CD4-positive, CD25-positive, alpha-beta regulatory T cell (primary cell): Measurements from ENCODE around the gene STK32A. TPM values are rescaled to one million over a fixed set of nuclear protein-coding genes. Genes with fewer than 3 reads are reported as not detected.

ENCODE experiments used
- ATAC-seq, 2 donors: fragments of 150-1000 bp; cut with Tn5 transposase; one replicate each; pipeline ENCODE4 v1.10.0; 2021; ENCODE audit warnings: low read depth in 2 of 2, moderate number of reproducible peaks in 2 of 2, moderate library complexity in 1 of 2
- DNase-seq, 3 donors: peaks; one replicate each; pipeline versions ENCODE4 v3.0.0 to v3.0.0-alpha.2; 2012 to 2022; ENCODE audit warnings: mixed read lengths in 1 of 3
- H3K27ac ChIP-seq: one replicate; pipeline ENCODE4 v1.7.0; 2013; ENCODE audit warnings: mild to moderate bottlenecking, low read length; ENCODE audit not compliant: insufficient read depth, poor library complexity, severe bottlenecking
- H3K27me3 ChIP-seq: one replicate; pipeline ENCODE4 v1.7.0; 2013; ENCODE audit warnings: low read length; ENCODE audit not compliant: control insufficient read depth, insufficient read depth
- H3K36me3 ChIP-seq: one replicate; pipeline ENCODE4 v1.7.0; 2013; ENCODE audit warnings: mild to moderate bottlenecking, low read length, moderate library complexity; ENCODE audit not compliant: control insufficient read depth, insufficient read depth
- H3K4me1 ChIP-seq: 2 replicates; pipeline ENCODE4 v1.7.0; 2013; ENCODE audit warnings: mild to moderate bottlenecking, low read length; ENCODE audit not compliant: insufficient read depth, control insufficient read depth, poor library complexity, severe bottlenecking
- H3K4me3 ChIP-seq: one replicate; pipeline ENCODE4 v1.7.0; 2013; ENCODE audit warnings: low read depth, mild to moderate bottlenecking, low read length, moderate library complexity
- H3K9me3 ChIP-seq, 2 experiments: 1 replicate in 1 of 2; 2 replicates in 1 of 2; pipeline ENCODE4 v1.7.0; 2013; ENCODE audit warnings: low read length in 2 of 2, mild to moderate bottlenecking in 1 of 2, moderate library complexity in 1 of 2; ENCODE audit not compliant: control insufficient read depth in 2 of 2
- H3K27ac Mint-ChIP-seq, 3 donors: one replicate each; pipeline ENCODE4 v1.8.0; 2020 to 2022; ENCODE audit warnings: mild to moderate bottlenecking in 3 of 3, mixed read lengths in 3 of 3, moderate library complexity in 2 of 3
- H3K27me3 Mint-ChIP-seq: one replicate; pipeline ENCODE4 v1.8.0; 2022; ENCODE audit warnings: mild to moderate bottlenecking, mixed read lengths
- H3K36me3 Mint-ChIP-seq: one replicate; pipeline ENCODE4 v1.8.0; 2020; ENCODE audit warnings: mixed read lengths
- H3K4me1 Mint-ChIP-seq, 4 donors: one replicate each; pipeline ENCODE4 v1.8.0; 2020 to 2022; ENCODE audit warnings: mixed read lengths in 4 of 4, mild to moderate bottlenecking in 1 of 4
- H3K4me3 Mint-ChIP-seq, 4 donors: one replicate each; pipeline ENCODE4 v1.8.0; 2020 to 2022; ENCODE audit warnings: mild to moderate bottlenecking in 4 of 4, mixed read lengths in 4 of 4, moderate library complexity in 3 of 4
- H3K9me3 Mint-ChIP-seq, 7 donors: one replicate each; pipeline ENCODE4 v1.8.0; 2020 to 2022; ENCODE audit warnings: mixed read lengths in 7 of 7, mild to moderate bottlenecking in 3 of 7, moderate library complexity in 2 of 7
- polyA plus RNA-seq, 4 donors: library from polyadenylated mRNA; unstranded; fragments of 300-500 nt; fragmentation: Illumina TruSeq; gene quantifications; one replicate each; pipeline ENCODE4 v1.2.3, GENCODE V29; 2021
- total RNA-seq: library from RNA; stranded (reverse); gene quantifications from one replicate; pipeline ENCODE4 v1.2.3, GENCODE V29; 2022

The STK32A gene
- total and polyA plus RNA-seq, 5 donors from 2014 or later: not detected

- Histone ChIP-seq H3K27me3 (no peaks in the 10 kb centered on the region), H3K27ac (no peak overlapping the region), H3K36me3 (no peaks in the 10 kb centered on the region), H3K4me1 (no peaks in the 10 kb centered on the region), H3K9me3 (no peaks in the 10 kb centered on the region), H3K4me3 (no peak overlapping the region)
- Mint-ChIP-seq H3K9me3 (no peaks in the 10 kb centered on the region), H3K36me3 (no peaks in the 10 kb centered on the region), H3K4me3 (no peak overlapping the region), H3K4me1 (no peaks in the 10 kb centered on the region), H3K27me3 (no peaks in the 10 kb centered on the region), H3K27ac (no peak overlapping the region)
- ATAC-seq (no peak), DNase-seq (no peak)
Observed at GRCh38 chr5:147408980-147409379, 174.2 kb downstream of the STK32A start.

- Mint-ChIP-seq H3K27ac (no peak overlapping the region), H3K36me3 (no peaks in the 10 kb centered on the region), H3K4me3 (no peak overlapping the region), H3K9me3 (no peaks in the 10 kb centered on the region), H3K4me1 (no peaks in the 10 kb centered on the region), H3K27me3 (no peaks in the 10 kb centered on the region)
- Histone ChIP-seq H3K36me3 (no peaks in the 10 kb centered on the region), H3K27me3 (no peaks in the 10 kb centered on the region), H3K9me3 (no peaks in the 10 kb centered on the region), H3K4me1 (no peaks in the 10 kb centered on the region), H3K4me3 (no peak overlapping the region), H3K27ac (no peak overlapping the region)
- DNase-seq (no peak), ATAC-seq (no peak)
Observed at GRCh38 chr5:147410496-147411358, 175.9 kb downstream of the STK32A start.

- Mint-ChIP-seq H3K27ac (no peak overlapping the region), H3K36me3 (no peaks in the 10 kb centered on the region), H3K9me3 (no peaks in the 10 kb centered on the region), H3K4me3 (no peak overlapping the region), H3K4me1 (no peaks in the 10 kb centered on the region), H3K27me3 (no peaks in the 10 kb centered on the region)
- no peak for ATAC-seq
- Histone ChIP-seq H3K27ac (no peak overlapping the region), H3K4me3 (no peak overlapping the region), H3K9me3 (no peaks in the 10 kb centered on the region), H3K27me3 (no peaks in the 10 kb centered on the region), H3K36me3 (no peaks in the 10 kb centered on the region), H3K4me1 (no peaks in the 10 kb centered on the region)
- no peak for DNase-seq
Observed at GRCh38 chr5:147411359-147412319, 176.8 kb downstream of the STK32A start.

- H3K4me3 ChIP-seq: no peak overlapping the region
- ATAC-seq: no peak
- no peak overlapping the region for H3K27ac Mint-ChIP-seq
Observed at GRCh38 chr5:147412561-147412960, 177.7 kb downstream of the STK32A start.

GRCh38 chr5:147413266-147413665 is 178.4 kb downstream of the STK32A start:
- ATAC-seq: no peak
- Mint-ChIP-seq H3K27me3 (no peaks in the 10 kb centered on the region), H3K4me3 (no peak overlapping the region), H3K36me3 (no peaks in the 10 kb centered on the region), H3K4me1 (no peaks in the 10 kb centered on the region), H3K9me3 (no peaks in the 10 kb centered on the region), H3K27ac (no peak overlapping the region)
- Histone ChIP-seq H3K9me3 (no peaks in the 10 kb centered on the region), H3K27ac (no peak overlapping the region), H3K4me3 (no peak overlapping the region), H3K36me3 (no peaks in the 10 kb centered on the region), H3K27me3 (no peaks in the 10 kb centered on the region), H3K4me1 (no peaks in the 10 kb centered on the region)
- DNase-seq: no peak

More at GRCh38 chr5:147412561-147412960, 177.7 kb downstream of the STK32A start:
- no peaks in the 10 kb centered on the region for H3K27me3 ChIP-seq
- Mint-ChIP-seq H3K27me3 (no peaks in the 10 kb centered on the region), H3K4me3 (no peak overlapping the region), H3K9me3 (no peaks in the 10 kb centered on the region), H3K36me3 (no peaks in the 10 kb centered on the region), H3K4me1 (no peaks in the 10 kb centered on the region)
- no peak overlapping the region for H3K27ac ChIP-seq
- no peaks in the 10 kb centered on the region for H3K9me3 ChIP-seq
- H3K36me3 ChIP-seq: no peaks in the 10 kb centered on the region
- DNase-seq: no peak
- no peaks in the 10 kb centered on the region for H3K4me1 ChIP-seq

- Mint-ChIP-seq H3K9me3 (peaks cover 0 to 1% (median 0%) of the 10 kb centered on the region in 7 donors), H3K27ac (no peak overlapping the region), H3K4me3 (no peak overlapping the region), H3K27me3 (no peaks in the 10 kb centered on the region), H3K4me1 (no peaks in the 10 kb centered on the region), H3K36me3 (no peaks in the 10 kb centered on the region)
- ATAC-seq (no peak), DNase-seq (no peak)
- Histone ChIP-seq H3K27ac (no peak overlapping the region), H3K9me3 (no peaks in the 10 kb centered on the region), H3K36me3 (no peaks in the 10 kb centered on the region), H3K27me3 (no peaks in the 10 kb centered on the region), H3K4me1 (no peaks in the 10 kb centered on the region), H3K4me3 (no peak overlapping the region)
Observed at GRCh38 chr5:147415651-147416050, 180.8 kb downstream of the STK32A start.

- H3K36me3 ChIP-seq: no peaks in the 10 kb centered on the region
- H3K27me3 Mint-ChIP-seq: no peaks in the 10 kb centered on the region
- H3K4me1 ChIP-seq: no peaks in the 10 kb centered on the region
- no peaks in the 10 kb centered on the region for H3K27me3 ChIP-seq
- ATAC-seq (no peak), DNase-seq (no peak)
- no peak overlapping the region for H3K27ac Mint-ChIP-seq
- no peaks in the 10 kb centered on the region for H3K36me3 Mint-ChIP-seq
- H3K27ac ChIP-seq: no peak overlapping the region
- H3K4me3 ChIP-seq: no peak overlapping the region
- peaks cover 0 to 6% (median 1%) of the 10 kb centered on the region in 7 donors for H3K9me3 Mint-ChIP-seq
- no peaks in the 10 kb centered on the region for H3K4me1 Mint-ChIP-seq
- no peak overlapping the region for H3K4me3 Mint-ChIP-seq
- no peaks in the 10 kb centered on the region for H3K9me3 ChIP-seq
Observed at GRCh38 chr5:147417135-147417813, 182.4 kb downstream of the STK32A start.
